ENCODE results near the gene NRSN2.

GRCh38 chr20:400454-401275 lies 53.8 kb downstream of the NRSN2 start:
- TF ChIP-seq, protein P1, sequence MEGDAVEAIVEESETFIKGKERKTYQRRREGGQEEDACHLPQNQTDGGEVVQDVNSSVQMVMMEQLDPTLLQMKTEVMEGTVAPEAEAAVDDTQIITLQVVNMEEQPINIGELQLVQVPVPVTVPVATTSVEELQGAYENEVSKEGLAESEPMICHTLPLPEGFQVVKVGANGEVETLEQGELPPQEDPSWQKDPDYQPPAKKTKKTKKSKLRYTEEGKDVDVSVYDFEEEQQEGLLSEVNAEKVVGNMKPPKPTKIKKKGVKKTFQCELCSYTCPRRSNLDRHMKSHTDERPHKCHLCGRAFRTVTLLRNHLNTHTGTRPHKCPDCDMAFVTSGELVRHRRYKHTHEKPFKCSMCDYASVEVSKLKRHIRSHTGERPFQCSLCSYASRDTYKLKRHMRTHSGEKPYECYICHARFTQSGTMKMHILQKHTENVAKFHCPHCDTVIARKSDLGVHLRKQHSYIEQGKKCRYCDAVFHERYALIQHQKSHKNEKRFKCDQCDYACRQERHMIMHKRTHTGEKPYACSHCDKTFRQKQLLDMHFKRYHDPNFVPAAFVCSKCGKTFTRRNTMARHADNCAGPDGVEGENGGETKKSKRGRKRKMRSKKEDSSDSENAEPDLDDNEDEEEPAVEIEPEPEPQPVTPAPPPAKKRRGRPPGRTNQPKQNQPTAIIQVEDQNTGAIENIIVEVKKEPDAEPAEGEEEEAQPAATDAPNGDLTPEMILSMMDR (conservative IDR thresholded peaks at IDR 0.05; ENCODE audit: low read depth, low read length) = no peak
- no peak for TF ChIP-seq MAZ (IDR thresholded peaks at IDR 0.05; ENCODE audit: borderline replicate concordance, low read depth, low read length)

Data from IMR-90 (cell line).